ENCODE measurements around the gene HK1. TPM values are rescaled to one million over a fixed set of nuclear protein-coding genes. Genes with fewer than 3 reads are reported as not detected.

The HK1 gene
- total RNA-seq (2014; rRNA removed; shearing (Covaris generic)): 18.9 and 22.9 TPM in 2 replicates
- polyA plus RNA-seq (2015; cell fraction: cytosol; rRNA removed): 38.8 and 41.1 TPM in 2 replicates
- 13.1 and 16.7 TPM in 2 replicates for polyA plus RNA-seq (2015; cell fraction: nucleus; rRNA removed)

DNA sequence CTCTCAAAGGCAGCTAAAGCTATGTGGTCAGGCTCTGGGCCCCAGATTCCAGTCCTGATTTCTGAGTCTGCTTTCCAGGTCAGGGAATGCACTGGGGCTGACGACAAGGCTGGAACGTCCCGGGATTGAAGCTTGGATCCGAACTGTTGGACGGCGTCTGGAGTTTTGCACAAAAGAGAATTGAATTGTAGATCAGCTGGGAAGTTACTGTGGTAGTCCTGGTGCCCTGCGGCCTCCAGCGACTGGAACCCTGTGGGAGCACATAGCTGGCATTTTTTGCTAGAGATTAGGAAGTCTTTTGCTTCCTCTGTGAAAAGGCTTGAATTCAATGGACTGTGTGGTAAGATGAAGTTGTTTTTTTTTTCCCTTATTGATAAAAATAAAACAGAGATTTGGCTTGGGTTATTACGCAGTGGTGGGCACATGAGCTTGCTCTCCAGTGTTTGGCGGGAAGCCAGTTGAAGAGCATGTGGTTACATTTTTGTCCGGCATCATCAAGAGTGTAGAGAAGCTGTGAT, at the start of gene HK1:
HK1 (plus strand) TSS at position 51 of the 518 bp plus-strand sequence.
- DNase-seq (ENCODE audit: low read depth, low spot score): peak; percentile 70
- in situ Hi-C loops (cut with HindIII; ENCODE audit: low pct_unique_long_range_greater_than_20kb, low sequenced_read_pairs): no loop called here

DNA sequence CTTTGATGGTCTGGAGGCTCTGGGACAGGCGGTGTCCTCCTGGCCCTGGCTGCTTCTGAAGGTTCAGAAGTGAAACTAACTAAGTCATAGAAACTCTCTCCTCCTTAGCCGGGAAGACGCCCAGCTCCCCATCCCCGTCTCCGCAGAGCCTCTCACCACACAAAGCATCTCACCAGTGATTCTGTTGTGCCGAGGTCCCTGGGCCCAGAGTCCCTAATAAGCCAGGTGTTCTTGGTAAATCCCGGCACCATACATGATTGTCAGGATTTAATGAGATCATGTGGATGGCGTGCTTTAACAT, 48.7 kb upstream of the HK1 start:
- DNase-seq (ENCODE audit: low read depth, low spot score): no peak
- in situ Hi-C loops (cut with HindIII; ENCODE audit: low pct_unique_long_range_greater_than_20kb, low sequenced_read_pairs): no loop called here

DNA sequence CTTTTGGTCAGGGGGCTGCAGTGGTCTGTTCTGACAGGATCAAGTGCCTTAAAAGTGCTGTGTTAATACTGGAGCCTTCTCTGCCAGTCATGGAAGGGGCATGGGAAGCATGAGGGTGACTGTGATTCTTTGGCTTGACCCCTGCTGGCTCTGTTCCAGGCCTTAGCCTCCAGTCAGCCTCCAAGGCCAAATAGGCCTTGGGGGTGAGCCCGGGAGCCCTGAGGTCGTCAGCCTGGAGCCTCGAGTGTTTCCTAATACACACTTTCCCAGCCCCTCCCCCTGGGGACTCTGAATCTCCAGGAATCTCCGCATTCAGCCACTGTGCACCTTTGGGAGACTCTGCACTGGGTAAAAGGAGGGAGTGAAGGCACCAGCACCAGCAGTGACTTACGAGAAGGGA, 48.2 kb upstream of the HK1 start:
- in situ Hi-C loops (cut with HindIII; ENCODE audit: low pct_unique_long_range_greater_than_20kb, low sequenced_read_pairs): no loop called here
- no peak for DNase-seq (ENCODE audit: low read depth, low spot score)

- in situ Hi-C loops (cut with HindIII; ENCODE audit: low pct_unique_long_range_greater_than_20kb, low sequenced_read_pairs): no loop called here
- no peak for DNase-seq (ENCODE audit: low read depth, low spot score)
These were observed 46.0 kb upstream of the HK1 start for GRCh38 chr10:69232252-69232651.

DNA sequence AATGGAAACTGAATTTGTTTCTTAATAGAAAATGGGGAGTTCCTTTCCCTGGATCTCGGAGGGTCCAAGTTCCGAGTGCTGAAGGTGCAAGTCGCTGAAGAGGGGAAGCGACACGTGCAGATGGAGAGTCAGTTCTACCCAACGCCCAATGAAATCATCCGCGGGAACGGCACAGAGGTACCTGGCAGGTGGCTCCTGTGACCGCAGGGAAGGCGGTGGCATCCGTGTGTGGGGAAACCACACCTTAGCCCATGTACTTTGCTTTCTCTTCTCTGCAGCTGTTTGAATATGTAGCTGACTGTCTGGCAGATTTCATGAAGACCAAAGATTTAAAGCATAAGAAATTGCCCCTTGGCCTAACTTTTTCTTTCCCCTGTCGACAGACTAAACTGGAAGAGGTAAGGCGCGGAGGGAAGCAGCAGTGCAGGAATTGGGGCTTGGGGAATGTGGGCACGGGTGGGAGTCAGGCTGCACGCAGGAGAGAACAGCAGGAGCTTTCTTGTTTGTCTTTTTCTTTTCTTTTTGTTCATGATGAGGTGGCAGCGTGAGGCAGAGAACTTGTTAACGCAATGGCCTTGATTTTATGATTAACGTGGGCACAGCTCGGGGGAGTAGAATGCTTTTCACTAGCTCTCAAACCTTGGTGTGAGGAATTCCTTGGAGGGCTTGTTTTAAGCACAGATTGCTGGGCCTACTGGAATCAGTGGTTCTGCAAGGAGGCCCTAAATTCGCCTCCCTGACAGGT, 45.4 kb upstream of the HK1 start:
- DNase-seq (ENCODE audit: low read depth, low spot score): no peak
- in situ Hi-C loops (cut with HindIII; ENCODE audit: low pct_unique_long_range_greater_than_20kb, low sequenced_read_pairs): no loop called here

DNA sequence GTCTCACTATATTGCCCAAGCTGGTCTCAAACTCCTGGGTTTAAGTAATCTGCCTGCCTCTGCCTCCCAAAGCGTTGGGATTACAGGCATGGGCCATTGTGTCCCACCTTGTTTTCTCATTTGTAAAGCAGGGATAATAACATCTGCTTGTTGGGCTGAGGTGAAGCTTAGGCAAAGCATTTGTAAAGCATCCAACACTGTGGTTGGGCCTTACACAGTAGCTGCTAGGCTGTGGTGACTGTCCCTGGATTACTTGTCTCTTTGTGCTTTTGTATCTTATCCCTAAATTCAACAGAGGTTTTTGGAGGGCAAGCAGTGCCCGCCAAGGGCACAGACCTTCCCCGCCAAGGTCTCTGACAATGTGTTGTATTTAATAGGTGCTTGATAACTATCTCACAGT, 43.8 kb upstream of the HK1 start:
- in situ Hi-C loops (cut with HindIII; ENCODE audit: low pct_unique_long_range_greater_than_20kb, low sequenced_read_pairs): no loop called here
- DNase-seq (ENCODE audit: low read depth, low spot score): no peak

DNA sequence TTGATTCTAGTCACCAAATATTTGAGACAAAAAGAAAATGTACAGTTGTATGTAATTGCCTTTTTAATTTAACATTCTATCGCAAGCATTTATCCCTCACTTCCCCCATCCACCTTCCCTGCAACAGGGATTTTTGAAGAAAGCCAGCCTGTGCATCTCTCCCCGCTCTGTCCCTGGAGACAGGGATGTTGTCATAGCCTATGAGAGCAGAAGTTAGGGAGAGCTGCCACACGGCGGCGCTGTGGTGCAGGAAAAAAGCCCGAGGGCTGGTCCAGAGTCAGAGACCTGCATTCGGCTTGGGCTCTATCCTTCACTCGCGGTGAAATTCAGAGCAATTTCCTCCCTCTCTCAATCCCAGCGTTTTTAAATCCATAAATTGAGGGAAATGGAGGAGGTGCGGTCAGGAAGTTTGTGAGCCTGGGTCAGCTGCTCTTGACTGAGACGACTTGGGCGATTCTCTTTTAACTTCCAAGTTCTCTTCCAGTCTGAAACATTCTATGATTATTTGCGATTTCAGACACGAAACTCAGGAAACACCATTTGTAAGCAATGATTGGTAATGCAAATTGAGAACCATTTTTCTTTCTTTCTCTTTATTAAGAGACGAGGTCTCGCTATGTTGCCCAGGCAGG, 40.7 kb upstream of the HK1 start:
- DNase-seq (ENCODE audit: low read depth, low spot score): peak; percentile 80
- in situ Hi-C loops (cut with HindIII; ENCODE audit: low pct_unique_long_range_greater_than_20kb, low sequenced_read_pairs): no loop called here

DNA sequence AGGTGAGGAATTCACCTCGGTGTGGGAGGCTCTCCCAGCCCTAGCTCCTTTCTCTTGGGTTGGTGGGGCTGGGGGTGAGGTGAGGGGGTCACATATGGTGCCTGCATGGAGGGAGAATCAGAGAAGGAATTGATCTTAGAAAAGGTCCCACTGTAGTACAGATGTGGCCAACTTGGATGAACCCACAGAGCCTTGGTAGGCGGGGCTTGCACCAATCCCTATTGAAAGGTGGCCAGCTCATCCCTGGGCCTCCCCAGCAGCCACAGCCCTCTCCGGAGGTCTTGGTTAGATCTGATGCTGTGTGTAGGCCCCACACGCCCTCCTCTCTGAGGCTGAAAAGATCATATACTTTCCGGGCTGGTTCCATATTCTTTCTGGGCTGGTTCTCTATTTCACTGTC, 39.2 kb upstream of the HK1 start:
- in situ Hi-C loops (cut with HindIII; ENCODE audit: low pct_unique_long_range_greater_than_20kb, low sequenced_read_pairs): no loop called here
- DNase-seq (ENCODE audit: low read depth, low spot score): no peak

- in situ Hi-C loops (cut with HindIII; ENCODE audit: low pct_unique_long_range_greater_than_20kb, low sequenced_read_pairs): no loop called here
- DNase-seq (ENCODE audit: low read depth, low spot score): no peak
These were observed 38.4 kb upstream of the HK1 start for GRCh38 chr10:69239816-69240434.

GRCh38 chr10:69240455-69240854, 37.8 kb upstream of the HK1 start:
- in situ Hi-C loops (cut with HindIII; ENCODE audit: low pct_unique_long_range_greater_than_20kb, low sequenced_read_pairs): no loop called here
- no peak for DNase-seq (ENCODE audit: low read depth, low spot score)

DNA sequence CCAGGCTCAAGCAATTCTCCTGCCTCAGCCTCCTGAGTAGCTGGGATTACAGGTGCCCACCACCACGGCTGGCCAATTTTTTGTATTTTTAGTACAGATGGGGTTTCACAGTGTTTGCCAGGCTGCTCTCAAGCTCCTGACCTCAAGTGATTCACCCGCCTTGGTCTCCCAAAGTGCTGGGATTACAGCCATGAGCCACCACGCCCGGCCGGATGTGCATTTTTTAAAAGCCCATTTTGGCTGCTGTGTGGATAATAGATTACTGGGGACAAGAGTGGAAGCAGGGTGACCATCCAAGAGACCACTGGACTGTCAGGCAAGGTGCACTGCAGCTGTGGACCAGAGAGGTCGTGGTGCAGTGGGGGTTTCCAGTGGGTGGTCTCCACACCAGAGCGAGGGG, 36.7 kb upstream of the HK1 start:
- in situ Hi-C loops (cut with HindIII; ENCODE audit: low pct_unique_long_range_greater_than_20kb, low sequenced_read_pairs): no loop called here
- no peak for DNase-seq (ENCODE audit: low read depth, low spot score)

DNA sequence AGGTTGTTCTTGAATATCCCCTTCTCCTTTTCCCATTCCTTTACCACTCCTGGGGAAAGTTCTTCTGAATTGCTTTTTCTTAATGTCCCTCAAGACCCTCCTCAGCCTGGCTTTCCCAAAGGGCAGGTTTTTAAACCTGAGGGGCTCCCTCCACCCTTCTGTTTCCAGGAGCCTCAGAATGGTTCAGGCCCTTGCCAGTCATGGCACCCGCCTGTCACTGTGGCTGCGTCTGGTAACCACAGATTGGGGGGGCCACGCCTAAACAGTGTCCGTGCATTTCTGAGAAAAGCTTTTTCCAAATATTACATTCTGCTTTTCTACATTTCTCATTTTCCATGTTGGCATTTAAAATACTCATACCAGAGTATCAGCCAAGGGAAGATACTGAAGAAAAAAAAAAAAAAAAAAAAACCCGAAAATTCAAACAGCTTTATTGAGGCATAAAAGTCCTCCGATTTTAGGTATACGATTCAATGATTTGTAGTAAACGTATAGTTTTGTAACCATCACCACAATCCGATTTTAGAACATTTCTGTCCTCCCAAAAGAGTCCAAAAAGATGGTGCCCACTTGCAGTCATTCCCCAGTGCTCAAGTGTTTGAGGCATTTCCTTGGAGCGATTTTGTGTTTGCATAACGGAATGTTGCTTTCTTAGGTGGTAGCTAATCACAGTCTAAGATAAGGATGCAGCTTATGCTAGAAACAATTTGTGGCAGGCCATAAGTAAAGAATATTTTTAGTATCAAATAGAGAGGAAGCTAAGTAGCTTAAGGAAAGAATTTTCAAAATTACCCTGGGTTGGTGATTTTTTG, 36.0 kb upstream of the HK1 start:
- in situ Hi-C loops (cut with HindIII; ENCODE audit: low pct_unique_long_range_greater_than_20kb, low sequenced_read_pairs): no loop called here
- DNase-seq (ENCODE audit: low read depth, low spot score): no peak

- DNase-seq (ENCODE audit: low read depth, low spot score): peak; percentile 86
- in situ Hi-C loops (cut with HindIII; ENCODE audit: low pct_unique_long_range_greater_than_20kb, low sequenced_read_pairs): no loop called here
These were observed 35.5 kb upstream of the HK1 start for GRCh38 chr10:69242852-69243212.

DNA sequence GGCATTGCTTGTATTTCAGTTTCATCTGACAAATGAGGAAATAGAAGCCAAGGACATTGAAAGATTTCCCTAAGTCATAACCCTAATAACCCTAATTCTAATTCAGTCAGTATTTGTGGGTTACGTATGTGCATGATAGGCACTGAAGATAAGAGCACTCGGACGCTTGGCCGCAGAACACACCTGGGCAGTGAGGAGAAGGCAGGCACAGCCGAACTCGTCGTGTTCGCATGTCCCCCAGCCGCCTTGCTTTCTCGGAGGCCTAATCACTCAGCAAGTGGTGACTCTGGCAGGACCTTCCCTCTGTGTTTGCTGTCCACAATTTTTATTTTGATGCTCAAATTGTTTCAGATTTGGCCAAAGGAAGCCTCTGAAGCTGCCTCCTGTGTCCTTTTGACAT, 34.5 kb upstream of the HK1 start:
- in situ Hi-C loops (cut with HindIII; ENCODE audit: low pct_unique_long_range_greater_than_20kb, low sequenced_read_pairs): no loop called here
- no peak for DNase-seq (ENCODE audit: low read depth, low spot score)

GRCh38 chr10:69246036-69246435, 32.3 kb upstream of the HK1 start:
- in situ Hi-C loops (cut with HindIII; ENCODE audit: low pct_unique_long_range_greater_than_20kb, low sequenced_read_pairs): no loop called here

DNA sequence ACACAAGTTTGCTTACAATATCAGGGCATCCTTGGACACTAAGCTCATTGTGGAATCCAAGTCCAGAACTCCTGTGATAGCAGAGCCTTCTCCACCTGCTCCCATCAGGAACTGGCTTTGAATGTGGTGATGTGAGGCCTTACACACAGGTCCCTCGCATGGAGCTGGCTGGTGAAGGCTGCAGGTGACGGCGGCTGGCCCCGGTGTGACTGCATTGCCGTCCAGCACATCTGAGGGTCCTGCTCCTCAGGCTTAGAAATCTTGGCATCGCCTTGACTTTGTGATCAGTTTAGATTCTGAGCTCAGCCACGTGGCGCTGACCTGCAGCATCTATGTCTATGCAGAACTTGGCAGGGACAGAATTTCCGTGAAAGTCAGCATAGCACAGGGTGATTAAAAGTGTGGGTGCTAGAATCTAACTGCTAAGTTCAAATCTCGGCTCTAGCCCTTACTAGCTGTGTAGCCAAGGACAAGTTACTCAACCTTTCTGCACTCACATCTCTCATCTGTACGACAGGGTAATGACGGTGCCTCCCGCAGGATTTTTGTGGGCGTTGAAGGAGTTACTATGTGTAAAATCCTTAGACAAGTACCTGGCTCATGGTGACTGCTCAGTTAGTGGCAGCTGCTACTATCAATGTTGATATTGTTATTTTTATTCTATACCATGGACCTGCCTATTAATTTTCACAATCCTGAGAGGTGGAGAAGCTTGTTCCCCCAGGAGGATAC, 31.5 kb upstream of the HK1 start:
- no peak for DNase-seq (ENCODE audit: low read depth, low spot score)
- in situ Hi-C loops (cut with HindIII; ENCODE audit: low pct_unique_long_range_greater_than_20kb, low sequenced_read_pairs): no loop called here

More at GRCh38 chr10:69246036-69246435, 32.3 kb upstream of the HK1 start:
- DNase-seq (ENCODE audit: low read depth, low spot score): no peak

GRCh38 chr10:69247313-69247710, 31.0 kb upstream of the HK1 start:
- in situ Hi-C loops (cut with HindIII; ENCODE audit: low pct_unique_long_range_greater_than_20kb, low sequenced_read_pairs): no loop called here
- DNase-seq (ENCODE audit: low read depth, low spot score): no peak

Data from SK-MEL-5 (cell line).